ENCODE measurements around the gene CALML5. TPM values are rescaled to one million over a fixed set of nuclear protein-coding genes. Genes with fewer than 3 reads are reported as not detected.

CALML5 gene
- polyA plus RNA-seq, 1 donor from 2014 or later, result not detected

- TF ChIP-seq SMC3 (conservative IDR thresholded peaks at IDR 0.05; ENCODE audit: poor library complexity) (no peak), TAF1 (IDR thresholded peaks at IDR 0.05; ENCODE audit: low read depth) (no peak), RAD21 (conservative IDR thresholded peaks at IDR 0.05) (no peak)
Measured at GRCh38 chr10:5450605-5451384, 48.6 kb downstream of the CALML5 start.

GRCh38 chr10:5449823-5450222 is 49.5 kb downstream of the CALML5 start:
- H3K9me3 ChIP-seq (ENCODE audit: low read length), result no peaks in the 10 kb centered on the region

More at GRCh38 chr10:5450605-5451384, 48.6 kb downstream of the CALML5 start:
- Histone ChIP-seq H3K36me3 (ENCODE audit: insufficient read depth, low read length) (peaks cover 5% of the 10 kb centered on the region), H4K20me1 (ENCODE audit: insufficient read depth) (no peaks in the 10 kb centered on the region), H3F3A (ENCODE audit: insufficient read depth, low read length, poor library complexity, severe bottlenecking) (no peaks in the 10 kb centered on the region), H3K27ac (ENCODE audit: low read length) (no peak overlapping the region), H3K9ac (ENCODE audit: low read length) (no peak overlapping the region), H3K9me3 (ENCODE audit: low read length) (no peaks in the 10 kb centered on the region), H3K4me3 (ENCODE audit: low read length) (no peak overlapping the region), H2AFZ (ENCODE audit: low read depth, low read length) (no peak overlapping the region), H3K4me2 (ENCODE audit: low read length) (no peak overlapping the region), H3K79me2 (replicated peaks; ENCODE audit: insufficient read depth, low read length) (no peaks in the 10 kb centered on the region), H3K9me2 (ENCODE audit: insufficient read depth, low read length) (no peaks in the 10 kb centered on the region), H3K27me3 (ENCODE audit: insufficient read depth, low read depth, low read length) (no peaks in the 10 kb centered on the region)

More at GRCh38 chr10:5449823-5450222, 49.5 kb downstream of the CALML5 start:
- Histone ChIP-seq H3K9ac (ENCODE audit: low read length) (no peak overlapping the region), H3K36me3 (ENCODE audit: insufficient read depth, low read length) (peaks cover 5% of the 10 kb centered on the region), H2AFZ (ENCODE audit: low read depth, low read length) (no peak overlapping the region), H3K4me3 (ENCODE audit: low read length) (no peak overlapping the region), H3K4me2 (ENCODE audit: low read length) (no peak overlapping the region), H3K27ac (ENCODE audit: low read length) (no peak overlapping the region), H3F3A (ENCODE audit: insufficient read depth, low read length, poor library complexity, severe bottlenecking) (no peaks in the 10 kb centered on the region), H3K27me3 (ENCODE audit: insufficient read depth, low read depth, low read length) (no peaks in the 10 kb centered on the region), H3K9me2 (ENCODE audit: insufficient read depth, low read length) (no peaks in the 10 kb centered on the region), H4K20me1 (ENCODE audit: insufficient read depth) (no peaks in the 10 kb centered on the region), H3K79me2 (replicated peaks; ENCODE audit: insufficient read depth, low read length) (no peaks in the 10 kb centered on the region)
- no peak for TF ChIP-seq CTCF (IDR thresholded peaks at IDR 0.05; ENCODE audit: poor library complexity, severe bottlenecking)
- no peak for TF ChIP-seq REST (IDR thresholded peaks at IDR 0.05; ENCODE audit: borderline replicate concordance)
- no peak for TF ChIP-seq EP300 (conservative IDR thresholded peaks at IDR 0.05; ENCODE audit: poor library complexity, severe bottlenecking)
- TF ChIP-seq SMC3 (conservative IDR thresholded peaks at IDR 0.05; ENCODE audit: poor library complexity), result no peak
- TF ChIP-seq POLR2AphosphoS5 (IDR thresholded peaks at IDR 0.05), result no peak
- no peak for TF ChIP-seq TAF1 (IDR thresholded peaks at IDR 0.05; ENCODE audit: low read depth)
- no peak for TF ChIP-seq RAD21 (conservative IDR thresholded peaks at IDR 0.05)
- TF ChIP-seq MXI1 (conservative IDR thresholded peaks at IDR 0.05; ENCODE audit: poor library complexity, severe bottlenecking), result no peak
- no peak for TF ChIP-seq EZH2 (IDR thresholded peaks at IDR 0.05; ENCODE audit: borderline replicate concordance, insufficient read depth, low read length, poor library complexity, severe bottlenecking)

Measured in neural cell (in vitro differentiated cells).